OCI-LY1 (cell line): ENCODE data around the gene WDFY4.

ENCODE experiments used
- H2AFZ ChIP-seq: fragments of 200-600 bp; sonication (generic), shearing (Covaris generic); 2 replicates; pipeline ENCODE4 v1.6.0; 2014; ENCODE audit warnings: antibody characterized with exemption, mild to moderate bottlenecking, low read length
- H3F3A ChIP-seq: fragments of 200-600 bp; sonication (generic), shearing (Covaris generic); 2 replicates; pipeline ENCODE4 v1.6.0; 2014; ENCODE audit warnings: mild to moderate bottlenecking, antibody characterized with exemption, low read length, moderate library complexity; ENCODE audit not compliant: insufficient read depth
- H3K27ac ChIP-seq: fragments of 200-600 bp; sonication (generic); 2 replicates; pipeline ENCODE4 v1.5.1; 2014; ENCODE audit warnings: low read length, mixed run types, mild to moderate bottlenecking, low read depth; ENCODE audit not compliant: poor library complexity, severe bottlenecking
- H3K27me3 ChIP-seq: fragments of 200-600 bp; sonication (generic); 2 replicates; pipeline ENCODE4 v1.6.0; 2014; ENCODE audit warnings: antibody characterized with exemption, mild to moderate bottlenecking, low read length, moderate library complexity; ENCODE audit not compliant: insufficient read depth
- H3K36me3 ChIP-seq: fragments of 200-600 bp; sonication (generic); 2 replicates; pipeline ENCODE4 v1.6.1; 2014; ENCODE audit warnings: mild to moderate bottlenecking, antibody characterized with exemption, low read length, moderate library complexity, mixed read lengths; ENCODE audit not compliant: insufficient read depth
- H3K4me1 ChIP-seq: fragments of 200-600 bp; sonication (generic); 2 replicates; pipeline ENCODE4 v1.5.1; 2014; ENCODE audit warnings: mild to moderate bottlenecking, low read length, moderate library complexity; ENCODE audit not compliant: insufficient read depth, severe bottlenecking
- H3K4me2 ChIP-seq: fragments of 200-600 bp; sonication (generic), shearing (Covaris generic); 2 replicates; pipeline ENCODE4 v1.6.1; 2014; ENCODE audit warnings: low read length
- H3K4me3 ChIP-seq: fragments of 200-600 bp; sonication (generic); 2 replicates; pipeline ENCODE4 v1.5.1; 2014; ENCODE audit warnings: low read length, low read depth, mild to moderate bottlenecking, mixed read lengths; ENCODE audit not compliant: poor library complexity, severe bottlenecking
- H3K79me2 ChIP-seq: fragments of 200-600 bp; shearing (Covaris generic); 2 replicates; pipeline ENCODE4 v1.6.1; 2016; ENCODE audit warnings: mixed run types, low read length, mixed read lengths; ENCODE audit not compliant: insufficient read depth
- H3K9ac ChIP-seq: fragments of 200-600 bp; sonication (generic), shearing (Covaris generic); 2 replicates; pipeline ENCODE4 v1.6.1; 2014; ENCODE audit warnings: mild to moderate bottlenecking, low read length, mixed read lengths
- H3K9me2 ChIP-seq: fragments of 200-600 bp; sonication (generic), shearing (Covaris generic); 2 replicates; pipeline ENCODE4 v1.6.1; 2014; ENCODE audit warnings: low read depth, mild to moderate bottlenecking, low read length, mixed read lengths
- H3K9me3 ChIP-seq: fragments of 200-600 bp; shearing (Covaris generic); 2 replicates; pipeline ENCODE4 v1.6.1; 2014; ENCODE audit warnings: low read length, mixed read lengths
- H4K20me1 ChIP-seq: fragments of 200-600 bp; sonication (generic), shearing (Covaris generic); 2 replicates; pipeline ENCODE4 v1.6.0; 2016; ENCODE audit warnings: mild to moderate bottlenecking, low read length; ENCODE audit not compliant: insufficient read depth
- CTCF ChIP-seq: fragments of 200-600 bp; sonication (generic), shearing (Covaris generic); IDR thresholded peaks from 2 replicates; pipeline ENCODE4 v1.5.1; 2017; ENCODE audit warnings: mild to moderate bottlenecking, antibody characterized with exemption, low read length, moderate library complexity, mixed read lengths
- EZH2 ChIP-seq: fragments of 200-600 bp; sonication (generic), shearing (Covaris generic); IDR thresholded peaks from 2 replicates; pipeline ENCODE4 v1.8.0; 2017; ENCODE audit warnings: borderline replicate concordance, mixed run types, mild to moderate bottlenecking, antibody characterized with exemption, low read length, moderate library complexity, mixed read lengths

Gene WDFY4

GRCh38 chr10:48803801-48804584 lies 119.3 kb downstream of the WDFY4 start:
- Histone ChIP-seq H3K9ac (no peak overlapping the region), H3K4me1 (peaks cover 60% of the 10 kb centered on the region), H2AFZ (no peak overlapping the region), H3K9me2 (no peaks in the 10 kb centered on the region), H3K4me3 (no peak overlapping the region), H3K79me2 (no peaks in the 10 kb centered on the region), H3K36me3 (peaks cover 92% of the 10 kb centered on the region), H3F3A (no peaks in the 10 kb centered on the region), H3K27ac (no peak overlapping the region), H3K9me3 (no peaks in the 10 kb centered on the region), H4K20me1 (no peaks in the 10 kb centered on the region), H3K27me3 (no peaks in the 10 kb centered on the region), H3K4me2 (no peak overlapping the region)
- no peak for TF ChIP-seq EZH2
- no peak for TF ChIP-seq CTCF

- Histone ChIP-seq H3K27me3 (no peaks in the 10 kb centered on the region), H3K9me3 (no peaks in the 10 kb centered on the region), H3K4me1 (peaks cover 60% of the 10 kb centered on the region), H4K20me1 (no peaks in the 10 kb centered on the region), H3K36me3 (peaks cover 94% of the 10 kb centered on the region), H3K4me3 (no peak overlapping the region), H3K9me2 (no peaks in the 10 kb centered on the region), H3F3A (no peaks in the 10 kb centered on the region), H3K79me2 (no peaks in the 10 kb centered on the region), H3K27ac (peak overlapping the region; percentile 30), H2AFZ (no peak overlapping the region), H3K9ac (no peak overlapping the region), H3K4me2 (no peak overlapping the region)
- TF ChIP-seq EZH2 (no peak), CTCF (no peak)
These were observed 120.1 kb downstream of the WDFY4 start for GRCh38 chr10:48804740-48805182.

- no peak for TF ChIP-seq EZH2
- no peak for TF ChIP-seq CTCF
- peaks cover 94% of the 10 kb centered on the region for H3K36me3 ChIP-seq
- H3K27me3 ChIP-seq: no peaks in the 10 kb centered on the region
- H3K4me3 ChIP-seq: no peak overlapping the region
- no peak overlapping the region for H3K27ac ChIP-seq
- H4K20me1 ChIP-seq: no peaks in the 10 kb centered on the region
- no peaks in the 10 kb centered on the region for H3K9me2 ChIP-seq
- no peaks in the 10 kb centered on the region for H3F3A ChIP-seq
- H3K4me2 ChIP-seq: no peak overlapping the region
- no peaks in the 10 kb centered on the region for H3K79me2 ChIP-seq
- no peak overlapping the region for H2AFZ ChIP-seq
- no peak overlapping the region for H3K9ac ChIP-seq
- no peaks in the 10 kb centered on the region for H3K9me3 ChIP-seq
- H3K4me1 ChIP-seq: peaks cover 56% of the 10 kb centered on the region
These were observed 120.7 kb downstream of the WDFY4 start for GRCh38 chr10:48805411-48805810.
